Stimulated activated CD4-positive, alpha-beta T cell treated with anti-CD3 and anti-CD28 coated beads, Interleukin-15, amount 100 ng/mL, for 24 hours (primary cell): ENCODE measurements around the gene OTUD1.

Experiments
- DNase-seq: peaks from one replicate; pipeline ENCODE4 v3.0.0-alpha.2; 2020

OTUD1 gene

DNA sequence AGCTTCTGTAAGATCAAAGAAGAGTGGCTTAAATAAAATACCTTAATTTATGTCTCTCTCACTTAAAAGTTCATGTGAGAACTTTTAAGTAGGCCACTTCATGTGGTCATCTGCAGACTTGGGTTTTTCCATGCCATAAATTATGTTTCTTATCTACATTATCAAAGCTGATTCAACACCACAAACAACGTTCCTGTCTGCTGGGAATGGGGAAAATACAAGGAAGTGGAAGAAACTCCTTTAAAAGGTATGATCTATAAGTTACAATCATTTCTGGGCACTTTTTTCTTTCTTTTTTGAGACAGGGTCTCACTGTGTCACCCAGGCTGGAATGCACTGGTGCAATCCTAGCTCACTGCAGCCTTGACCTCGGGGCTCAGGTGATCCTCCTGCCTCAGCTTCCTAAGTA is 16.9 kb upstream of the OTUD1 start:
- no peak for DNase-seq

DNA sequence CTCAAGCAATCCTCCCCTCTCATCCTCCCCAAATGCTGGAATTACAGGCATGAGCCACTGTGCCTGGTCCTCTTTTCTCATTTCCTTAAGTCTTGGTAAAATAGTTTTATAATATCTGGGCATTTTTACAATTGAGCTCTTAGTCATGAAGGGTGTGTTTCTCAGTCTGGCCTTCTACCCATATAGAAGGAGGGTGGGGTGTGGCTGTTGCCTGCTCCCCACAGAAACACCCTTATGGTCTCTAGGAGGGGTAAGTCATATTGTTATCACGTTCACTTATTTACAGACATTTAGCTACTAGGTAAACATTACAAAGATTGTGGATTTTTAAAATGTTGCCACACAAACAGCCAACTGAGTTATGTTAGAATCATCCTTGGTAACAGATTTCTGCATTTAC is 6.7 kb upstream of the OTUD1 start:
- DNase-seq = no peak

DNA sequence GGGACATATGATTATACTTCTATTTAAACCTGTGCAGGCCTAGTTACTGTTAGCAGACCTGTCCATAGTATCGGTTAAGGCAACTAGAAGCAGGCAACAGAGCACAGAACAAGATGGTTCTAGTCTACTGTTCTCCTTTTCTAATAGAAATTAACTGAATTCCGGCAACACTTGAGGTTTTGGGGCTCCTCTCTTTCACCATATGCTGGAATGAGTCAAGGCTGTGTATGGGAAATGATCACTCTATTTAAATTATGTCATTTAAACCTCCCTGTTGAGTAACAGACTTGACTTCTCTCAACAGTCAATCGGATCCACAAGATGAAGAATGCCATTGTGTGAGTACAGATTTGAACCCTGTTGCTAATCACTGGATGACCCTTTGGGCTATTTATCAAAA is 6.2 kb upstream of the OTUD1 start:
- DNase-seq = no peak

DNA sequence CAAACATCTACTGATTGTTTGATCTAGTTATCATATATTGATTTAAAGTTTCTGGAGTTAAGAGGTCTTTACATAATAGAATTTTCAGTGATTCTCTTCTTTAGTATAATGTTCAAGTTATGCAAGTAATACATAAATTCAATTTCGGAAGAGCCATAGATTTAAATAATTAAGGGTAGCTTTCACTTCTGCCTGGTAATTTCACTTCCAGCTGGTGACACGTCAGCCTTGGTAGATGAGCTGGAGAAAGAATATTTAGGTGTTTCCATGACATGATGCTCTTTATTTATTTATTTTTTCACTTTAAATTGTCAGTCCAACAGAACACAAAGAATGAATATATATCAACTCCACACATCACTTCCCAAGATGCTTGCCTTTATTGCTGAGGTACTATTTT is 5.2 kb upstream of the OTUD1 start:
- DNase-seq = no peak

DNA sequence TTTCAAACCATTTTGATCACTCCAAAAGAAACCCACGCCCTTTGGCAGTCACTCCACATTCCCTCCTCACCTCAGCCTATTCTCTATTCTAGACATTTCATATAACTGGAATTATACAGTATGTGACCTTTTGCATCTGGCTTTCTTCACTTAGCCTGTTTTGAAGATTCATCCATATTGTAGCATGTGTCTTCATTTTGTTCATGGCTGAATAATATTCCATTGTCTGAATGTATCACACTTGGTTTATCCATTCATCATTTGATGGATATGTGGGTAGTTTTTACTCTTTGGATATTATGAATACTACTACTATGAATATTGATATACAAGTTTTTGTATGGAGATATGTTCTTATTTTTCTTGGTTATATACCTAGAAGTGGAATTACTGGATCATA is 3.5 kb upstream of the OTUD1 start:
- DNase-seq = no peak

DNA sequence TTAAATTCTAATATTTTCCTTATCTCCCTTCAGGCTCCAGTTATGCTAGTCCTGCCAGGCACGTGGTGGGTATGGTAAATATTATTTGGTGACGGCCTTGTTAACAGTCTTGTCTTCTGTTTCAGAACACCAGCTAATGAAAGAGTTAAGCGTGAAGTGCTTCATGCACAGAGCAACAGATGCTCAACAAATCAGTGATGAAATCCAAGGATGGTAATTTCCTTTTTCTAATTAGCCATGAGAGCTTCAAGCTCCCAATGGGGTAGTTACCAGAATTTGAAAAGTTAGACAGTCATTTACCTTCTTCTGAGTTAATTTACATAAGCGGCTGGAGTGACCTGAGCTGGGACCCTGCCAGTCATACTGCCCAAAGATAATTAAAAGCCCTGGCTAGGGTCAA is 1.9 kb upstream of the OTUD1 start:
- DNase-seq = no peak

DNA sequence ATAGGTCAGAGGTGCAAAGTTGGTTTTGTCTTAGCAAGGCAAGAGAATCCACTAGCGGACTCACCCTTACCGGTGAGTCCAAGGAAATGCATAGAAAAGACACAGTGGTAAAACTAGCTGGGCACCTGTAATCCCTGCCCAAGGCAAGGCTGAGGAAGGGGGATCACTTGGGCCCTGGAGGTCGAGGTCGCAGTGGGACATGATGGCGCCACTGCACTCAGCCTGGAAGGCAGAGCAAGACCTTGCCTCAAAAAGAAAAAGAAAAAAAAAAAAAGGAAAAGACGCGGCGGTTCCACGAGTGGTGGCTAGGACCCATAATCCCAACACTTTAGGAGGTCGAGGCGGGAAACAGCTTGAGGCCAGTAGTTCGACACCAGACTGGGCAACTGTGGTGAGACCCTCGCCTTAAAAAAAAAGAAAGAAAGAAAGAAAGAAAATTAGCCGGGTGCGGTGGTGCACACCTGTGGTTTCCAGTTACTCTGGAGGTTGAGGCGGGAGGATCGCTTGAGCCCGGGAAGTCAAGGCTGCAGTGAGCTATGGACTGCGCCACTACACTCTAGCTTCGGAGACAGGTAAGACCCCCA is 820 bp upstream of the OTUD1 start:
- DNase-seq = no peak

DNA sequence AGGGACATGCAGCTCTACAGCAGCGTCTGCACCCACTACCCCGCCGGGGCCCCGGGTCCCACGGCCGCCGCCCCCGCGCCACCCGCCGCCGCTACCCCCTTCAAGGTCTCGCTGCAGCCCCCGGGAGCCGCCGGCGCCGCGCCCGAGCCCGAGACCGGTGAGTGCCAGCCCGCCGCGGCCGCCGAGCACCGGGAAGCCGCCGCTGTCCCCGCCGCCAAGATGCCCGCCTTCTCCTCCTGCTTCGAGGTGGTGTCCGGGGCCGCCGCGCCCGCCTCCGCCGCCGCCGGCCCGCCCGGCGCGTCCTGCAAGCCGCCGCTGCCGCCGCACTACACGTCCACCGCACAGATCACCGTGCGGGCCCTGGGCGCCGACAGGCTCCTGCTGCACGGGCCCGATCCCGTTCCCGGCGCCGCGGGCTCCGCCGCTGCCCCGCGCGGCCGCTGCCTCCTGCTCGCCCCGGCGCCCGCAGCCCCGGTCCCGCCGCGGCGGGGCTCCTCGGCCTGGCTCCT is 631 bp downstream of the OTUD1 start:
- DNase-seq = no peak

DNA sequence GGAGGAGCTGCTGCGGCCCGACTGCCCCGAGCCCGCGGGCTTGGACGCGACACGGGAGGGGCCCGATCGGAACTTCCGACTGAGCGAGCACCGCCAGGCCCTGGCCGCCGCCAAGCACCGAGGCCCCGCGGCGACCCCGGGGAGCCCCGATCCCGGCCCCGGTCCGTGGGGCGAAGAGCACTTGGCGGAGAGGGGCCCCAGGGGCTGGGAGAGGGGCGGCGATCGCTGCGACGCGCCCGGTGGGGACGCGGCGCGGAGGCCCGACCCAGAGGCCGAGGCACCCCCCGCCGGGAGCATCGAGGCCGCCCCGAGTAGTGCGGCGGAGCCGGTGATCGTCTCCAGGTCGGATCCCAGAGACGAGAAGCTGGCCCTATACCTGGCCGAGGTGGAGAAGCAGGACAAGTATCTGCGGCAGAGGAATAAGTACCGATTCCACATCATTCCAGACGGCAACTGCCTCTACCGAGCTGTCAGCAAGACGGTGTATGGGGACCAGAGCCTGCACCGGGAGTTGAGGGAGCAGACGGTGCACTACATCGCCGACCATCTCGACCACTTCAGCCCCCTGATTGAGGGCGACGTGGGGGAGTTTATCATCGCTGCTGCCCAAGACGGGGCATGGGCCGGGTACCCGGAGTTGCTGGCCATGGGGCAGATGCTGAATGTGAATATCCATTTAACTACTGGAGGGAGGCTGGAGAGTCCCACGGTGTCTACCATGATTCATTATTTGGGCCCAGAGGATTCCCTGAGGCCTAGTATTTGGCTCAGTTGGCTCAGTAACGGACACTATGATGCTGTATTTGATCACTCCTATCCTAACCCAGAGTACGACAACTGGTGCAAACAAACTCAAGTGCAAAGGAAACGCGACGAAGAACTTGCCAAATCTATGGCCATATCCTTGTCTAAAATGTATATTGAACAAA is 1.4 kb downstream of the OTUD1 start:
- peak; percentile 49 for DNase-seq

DNA sequence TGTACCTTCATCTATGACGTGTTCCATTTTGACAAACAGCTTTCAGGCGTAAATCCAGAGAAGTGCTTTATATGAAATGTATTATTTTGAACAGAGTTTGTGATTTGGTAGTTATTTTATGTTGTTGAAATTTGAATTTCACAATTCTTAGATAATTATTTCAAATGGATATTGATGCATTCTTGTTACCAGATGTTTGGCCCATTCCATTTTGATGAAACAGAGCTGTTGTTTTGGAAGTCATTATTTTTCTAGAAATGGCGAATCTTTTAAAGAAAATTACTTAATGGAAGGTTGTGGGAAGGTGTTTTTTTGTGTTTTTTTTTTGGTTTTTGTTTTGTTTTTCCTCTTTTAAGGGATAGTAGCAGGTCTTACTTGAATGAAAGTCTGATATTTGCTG is 2.4 kb downstream of the OTUD1 start:
- no peak for DNase-seq

DNA sequence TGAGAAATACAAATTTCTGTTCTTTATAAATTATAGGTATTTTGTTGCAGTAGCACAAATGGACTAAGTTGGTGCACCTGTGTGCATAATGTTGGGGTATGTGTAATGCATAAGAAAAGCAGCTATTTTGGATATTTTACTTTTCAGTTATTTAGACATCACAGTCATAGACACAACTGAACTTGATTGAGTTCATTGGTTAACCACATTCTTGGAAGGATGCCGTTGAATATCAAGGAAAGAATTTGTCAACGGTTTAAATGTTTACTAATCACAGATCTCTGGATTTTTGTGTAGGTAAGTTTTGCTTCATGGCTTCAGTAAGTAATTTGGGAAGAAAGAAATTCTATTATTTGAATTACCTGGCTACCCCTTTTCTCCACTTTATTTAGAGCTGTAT is 4.1 kb downstream of the OTUD1 start:
- no peak for DNase-seq

DNA sequence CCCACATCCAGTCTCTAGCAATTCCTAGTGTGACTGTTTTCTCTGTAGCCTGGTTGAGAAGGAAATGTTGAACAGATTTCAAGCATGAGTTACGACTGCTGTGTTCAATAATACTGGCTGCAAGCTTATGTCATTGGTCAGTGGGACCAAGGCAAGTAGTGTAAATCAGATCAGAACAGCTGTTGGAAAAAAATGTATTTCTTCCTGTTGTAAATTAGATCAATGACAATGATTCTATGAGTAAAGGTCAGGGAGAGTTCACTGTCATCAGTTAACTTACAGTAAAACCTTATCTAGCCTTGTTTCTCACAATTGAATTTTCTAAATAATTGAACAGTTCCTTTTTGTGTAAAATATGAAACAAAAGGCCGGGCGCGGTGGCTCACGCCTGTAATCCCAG is 6.7 kb downstream of the OTUD1 start:
- no peak for DNase-seq

DNA sequence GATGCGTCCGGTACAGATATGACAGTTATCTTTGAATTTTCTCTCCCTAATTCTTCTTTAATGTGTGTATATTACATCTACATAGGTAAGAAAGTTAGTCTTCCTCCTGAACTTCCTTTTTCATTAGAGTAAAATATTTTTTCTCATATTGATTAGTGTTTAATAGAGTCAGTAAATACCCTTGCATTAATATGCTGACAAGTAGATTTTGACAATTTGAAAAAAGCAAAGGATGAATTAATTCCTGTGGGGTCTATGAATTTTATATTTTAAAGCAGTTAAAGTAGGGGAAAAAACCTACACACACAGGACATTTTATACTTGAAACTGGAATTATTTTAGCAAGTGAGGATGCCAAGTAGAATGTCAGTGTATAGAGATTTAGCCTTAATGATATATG is 9.4 kb downstream of the OTUD1 start:
- DNase-seq = no peak

DNA sequence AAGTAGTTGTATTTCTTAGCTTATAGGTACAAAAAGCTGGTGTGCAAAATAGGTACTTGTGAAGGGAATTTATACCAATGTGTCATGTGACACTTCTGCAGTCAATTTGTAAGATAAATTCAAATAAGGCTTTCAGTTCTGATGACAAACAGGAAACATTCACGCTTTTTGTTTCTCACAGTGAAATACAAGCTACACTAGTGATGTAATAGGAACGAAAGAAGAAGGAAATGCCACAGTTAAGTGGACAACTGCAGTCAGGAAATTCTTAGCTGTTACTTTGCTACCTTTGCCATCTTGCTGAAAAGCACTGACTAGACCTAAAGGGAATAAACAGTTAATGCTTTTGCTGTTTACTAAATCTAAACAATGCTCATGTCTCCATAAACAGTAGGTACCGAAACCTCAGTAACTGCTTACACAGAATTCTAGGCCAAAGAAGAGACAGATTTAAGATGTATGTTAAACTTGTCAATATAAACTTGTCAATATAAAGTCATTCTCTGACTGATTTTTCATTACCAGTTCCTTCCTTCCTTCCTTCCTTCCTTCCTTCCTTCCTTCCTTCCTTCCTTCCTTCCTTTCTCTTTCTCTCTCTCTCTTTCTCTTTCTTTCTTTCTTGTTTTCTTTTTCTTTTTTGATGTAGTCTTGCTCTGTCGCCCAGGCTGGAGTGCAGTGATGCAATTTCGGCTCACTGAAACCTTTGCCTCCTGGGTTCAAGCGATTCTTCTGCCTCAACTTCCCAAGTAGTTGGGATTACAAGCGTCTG is 10.1 kb downstream of the OTUD1 start:
- DNase-seq = no peak

DNA sequence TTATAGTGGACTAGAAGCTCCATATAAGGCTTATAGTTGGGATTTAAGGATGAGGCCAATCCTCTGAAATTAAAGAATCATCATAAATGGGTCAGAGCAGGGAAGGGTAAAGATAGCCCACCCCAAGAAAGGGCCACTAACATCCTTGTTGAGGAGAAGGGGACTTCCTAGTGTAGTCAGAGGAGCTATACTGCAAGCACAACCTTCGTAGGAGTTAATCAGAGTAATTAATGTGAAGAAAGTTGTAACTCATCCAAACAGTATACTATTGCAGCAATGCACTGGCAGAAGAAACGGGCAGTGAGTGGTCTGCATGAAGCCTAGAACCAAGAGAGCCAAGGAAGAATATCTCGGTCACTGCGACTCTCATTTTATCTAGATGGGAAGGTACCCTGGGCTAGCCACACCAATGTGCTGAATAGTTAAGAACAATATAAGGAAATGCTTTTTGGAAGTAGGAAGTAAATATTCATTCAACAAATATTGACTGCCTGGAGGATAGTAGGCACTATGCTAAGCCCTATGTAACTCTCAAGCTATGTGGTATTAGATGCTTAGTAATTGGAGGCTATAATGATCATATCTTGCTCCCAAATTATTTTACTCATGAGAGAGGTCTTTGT is 13.3 kb downstream of the OTUD1 start:
- DNase-seq = no peak

DNA sequence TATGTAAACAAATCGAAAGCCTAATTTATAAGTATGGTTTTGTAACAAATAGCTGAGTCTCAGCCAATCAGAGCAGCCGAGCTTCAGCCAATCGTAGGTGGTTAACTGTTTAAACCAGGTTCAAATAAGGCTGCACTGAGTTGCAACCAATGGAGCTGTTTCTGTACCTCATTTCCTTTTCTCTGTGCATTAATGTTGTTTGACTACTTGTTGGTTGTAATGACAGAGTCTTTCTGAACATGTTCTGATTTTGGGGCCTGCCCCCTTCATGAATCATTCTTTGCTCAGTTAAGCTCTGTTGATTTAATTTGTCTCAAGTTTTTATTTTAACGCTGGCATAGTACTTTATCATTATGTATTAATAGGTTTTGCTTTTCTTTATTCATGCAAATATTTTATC is 14.6 kb downstream of the OTUD1 start:
- DNase-seq = no peak

DNA sequence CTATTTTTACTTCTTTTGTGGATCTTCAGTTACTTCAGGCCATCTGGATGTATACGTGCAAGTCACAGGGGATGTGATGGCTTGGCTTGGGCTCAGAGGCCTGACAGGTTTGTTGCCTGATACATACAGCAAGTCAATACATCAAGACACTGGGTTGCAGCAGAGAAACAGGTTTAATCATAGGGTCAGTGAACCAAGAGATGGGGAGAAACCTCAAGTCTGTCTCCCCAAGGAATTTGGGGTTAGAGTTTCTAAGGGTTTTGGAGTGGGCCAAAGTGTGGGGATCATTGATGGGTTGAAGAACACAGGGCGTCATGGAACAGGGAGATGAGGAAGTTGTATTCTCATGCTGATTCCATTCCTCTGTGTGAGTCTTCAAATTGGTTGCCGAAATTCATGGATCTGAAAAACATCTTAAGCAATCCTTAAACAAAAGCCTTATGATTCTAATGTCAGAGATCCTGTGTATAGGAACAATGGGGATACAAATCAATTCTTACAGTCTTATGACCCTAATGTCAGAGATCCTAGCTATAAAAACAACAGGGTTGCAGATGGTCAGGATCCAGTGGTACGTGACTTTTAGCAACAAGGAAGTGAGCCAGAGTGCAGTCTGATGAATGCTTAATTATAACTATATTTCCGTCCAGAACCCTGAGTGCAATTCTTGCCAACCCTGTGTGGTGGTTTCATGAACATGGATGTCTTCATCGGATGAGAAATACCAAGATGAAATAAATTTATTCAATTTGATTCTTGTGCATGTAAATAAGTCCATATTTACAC is 18.9 kb downstream of the OTUD1 start:
- DNase-seq = no peak

DNA sequence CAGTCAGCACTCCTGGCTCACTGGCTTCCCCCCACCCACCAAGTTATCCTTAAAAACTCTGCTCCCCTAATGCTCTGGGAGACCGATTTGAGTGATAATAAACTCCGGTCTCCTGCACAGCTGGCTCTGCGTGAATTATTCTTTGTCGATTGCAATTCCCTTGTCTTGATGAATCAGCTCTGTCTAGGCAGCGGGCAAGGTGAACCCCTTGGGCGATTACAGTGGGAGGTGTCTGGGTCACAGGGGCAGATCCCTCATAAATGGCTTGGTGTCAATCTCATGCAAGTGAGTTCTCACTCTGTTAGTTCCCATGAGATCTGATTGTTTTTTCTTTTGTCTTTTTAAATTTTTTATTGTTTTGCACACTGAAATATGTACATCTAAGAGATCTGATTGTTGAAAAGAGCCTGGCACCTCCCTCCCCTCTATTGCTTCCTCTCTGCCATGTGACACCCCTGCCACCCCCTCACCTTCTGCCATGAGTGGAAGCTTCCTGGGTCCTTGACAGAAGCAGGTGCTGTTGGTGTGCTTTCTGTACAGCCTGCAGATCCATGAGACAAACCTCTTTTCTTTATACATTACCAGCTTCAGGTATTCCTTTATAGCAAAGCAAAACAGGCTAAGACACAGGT is 20.5 kb downstream of the OTUD1 start:
- DNase-seq = no peak

DNA sequence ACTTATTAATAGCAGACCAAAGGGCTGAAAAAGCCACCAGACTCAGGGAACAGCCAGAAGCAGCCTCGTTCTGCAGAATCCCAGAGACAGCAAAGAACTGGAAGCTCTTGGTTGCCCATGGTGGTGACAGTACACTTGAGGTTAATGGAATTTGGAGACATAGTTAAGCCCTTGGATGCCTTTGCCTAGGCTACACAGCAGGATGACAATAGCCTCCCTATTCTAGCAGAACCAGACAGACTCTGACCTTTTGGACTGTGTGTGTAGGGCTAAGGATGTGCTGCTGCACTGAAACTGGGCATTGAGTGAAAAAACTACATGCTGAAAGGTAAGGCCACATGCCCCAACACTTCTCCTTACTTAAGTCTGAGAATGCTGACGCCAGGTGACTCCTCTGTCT is 22.7 kb downstream of the OTUD1 start:
- DNase-seq = no peak

DNA sequence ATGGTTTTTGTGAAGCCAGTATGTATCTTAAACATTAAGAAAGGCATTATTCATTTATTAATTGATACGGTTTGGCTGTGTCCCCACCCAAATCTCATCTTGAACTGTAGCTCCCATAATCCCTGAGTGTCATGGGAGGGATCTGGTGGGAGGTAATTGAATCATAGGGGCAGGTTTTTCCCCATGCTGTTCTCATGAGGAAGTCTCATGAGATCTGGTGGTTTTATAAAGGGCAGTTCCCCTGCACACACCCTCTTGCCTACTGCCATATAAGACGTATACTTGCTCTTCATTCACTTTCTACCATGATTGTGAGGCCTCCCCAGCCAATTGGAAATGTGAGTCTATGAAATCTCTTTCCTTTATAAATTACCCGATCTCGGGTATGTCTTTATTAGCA is 28.1 kb downstream of the OTUD1 start:
- DNase-seq = no peak

DNA sequence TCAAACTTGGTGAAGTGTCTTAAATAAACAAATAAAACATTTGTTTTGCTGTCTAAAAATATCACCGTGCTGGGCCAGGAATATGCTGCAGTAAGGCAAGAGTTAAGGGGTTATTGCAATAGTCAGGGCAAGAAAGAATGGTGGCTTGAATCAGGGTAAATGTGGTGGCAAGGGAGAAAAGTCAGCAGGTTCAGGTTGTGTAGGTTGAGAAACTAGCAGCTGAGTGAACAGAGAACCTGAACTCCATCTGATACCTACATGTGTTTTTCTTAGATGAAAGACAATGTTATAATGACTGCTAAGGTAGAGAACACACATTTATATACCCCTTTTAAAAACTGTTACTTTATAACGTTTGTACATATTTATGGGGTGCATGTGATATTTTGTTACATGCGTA is 28.7 kb downstream of the OTUD1 start:
- no peak for DNase-seq
